D721Med (cell line): ENCODE measurements around the gene NRXN2.

Source experiments
- DNase-seq: peaks from one replicate; pipeline ENCODE4 v3.0.0; 2011; ENCODE audit warnings: low spot score; ENCODE audit not compliant: insufficient read length
- FAIRE-seq: peaks from 2 replicates; lab custom pipeline; 2011; peaks lifted over from hg19 to GRCh38; lab: Jason Lieb, UNC
- TF ChIP-seq, protein P1 (sequence below): IDR thresholded peaks from 2 replicates; pipeline ENCODE4 v1.5.1; 2012; ENCODE audit warnings: mild to moderate bottlenecking, control low read depth; ENCODE audit not compliant: insufficient read depth; ENCODE audit errors: missing control alignments

NRXN2 gene

GRCh38 chr11:64660205-64660604 lies 62.8 kb downstream of the NRXN2 start:
- TF ChIP-seq, protein P1, sequence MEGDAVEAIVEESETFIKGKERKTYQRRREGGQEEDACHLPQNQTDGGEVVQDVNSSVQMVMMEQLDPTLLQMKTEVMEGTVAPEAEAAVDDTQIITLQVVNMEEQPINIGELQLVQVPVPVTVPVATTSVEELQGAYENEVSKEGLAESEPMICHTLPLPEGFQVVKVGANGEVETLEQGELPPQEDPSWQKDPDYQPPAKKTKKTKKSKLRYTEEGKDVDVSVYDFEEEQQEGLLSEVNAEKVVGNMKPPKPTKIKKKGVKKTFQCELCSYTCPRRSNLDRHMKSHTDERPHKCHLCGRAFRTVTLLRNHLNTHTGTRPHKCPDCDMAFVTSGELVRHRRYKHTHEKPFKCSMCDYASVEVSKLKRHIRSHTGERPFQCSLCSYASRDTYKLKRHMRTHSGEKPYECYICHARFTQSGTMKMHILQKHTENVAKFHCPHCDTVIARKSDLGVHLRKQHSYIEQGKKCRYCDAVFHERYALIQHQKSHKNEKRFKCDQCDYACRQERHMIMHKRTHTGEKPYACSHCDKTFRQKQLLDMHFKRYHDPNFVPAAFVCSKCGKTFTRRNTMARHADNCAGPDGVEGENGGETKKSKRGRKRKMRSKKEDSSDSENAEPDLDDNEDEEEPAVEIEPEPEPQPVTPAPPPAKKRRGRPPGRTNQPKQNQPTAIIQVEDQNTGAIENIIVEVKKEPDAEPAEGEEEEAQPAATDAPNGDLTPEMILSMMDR: no peak
- FAIRE-seq (no peak), DNase-seq (no peak)

DNA sequence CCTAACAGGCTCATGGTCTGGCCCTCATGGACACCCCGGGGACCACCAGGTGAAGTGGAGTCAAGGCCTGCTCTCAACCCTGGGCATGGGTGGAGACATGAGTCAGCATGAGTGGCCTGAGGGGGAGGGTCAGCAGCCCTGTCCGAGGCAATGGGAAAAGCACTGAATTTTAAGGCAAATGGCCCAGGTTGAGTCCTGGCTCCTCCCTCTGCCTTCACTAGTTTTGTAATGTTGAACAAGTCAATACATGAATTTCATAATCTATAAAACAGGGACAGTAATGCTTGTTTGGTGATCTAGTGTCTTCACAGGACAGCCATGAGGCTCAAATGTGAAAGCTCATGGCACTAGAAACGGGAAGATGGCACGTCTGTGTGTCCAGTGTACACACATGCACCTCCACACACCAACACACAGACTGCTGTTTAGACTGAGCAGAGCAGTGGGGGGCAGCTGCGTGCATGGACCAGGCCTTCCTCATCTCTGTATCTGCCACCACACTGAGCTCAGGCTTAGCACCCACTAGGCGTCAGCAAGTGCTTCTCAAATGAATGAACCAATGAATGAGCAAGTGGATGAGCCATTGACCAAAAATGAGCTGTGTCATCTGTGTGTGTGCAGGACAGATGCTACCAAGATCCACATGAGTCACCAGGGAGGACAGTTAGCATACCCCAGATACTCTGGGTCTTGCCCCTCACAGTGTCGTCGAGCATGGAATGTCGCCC lies 63.4 kb downstream of the NRXN2 start:
- FAIRE-seq (no peak), DNase-seq (no peak)
- TF ChIP-seq, protein P1: no peak

- TF ChIP-seq, protein P1: no peak
- FAIRE-seq (no peak), DNase-seq (no peak)
Observed at GRCh38 chr11:64658265-64658664, 64.7 kb downstream of the NRXN2 start.

GRCh38 chr11:64656862-64657261 lies 66.1 kb downstream of the NRXN2 start:
- no peak for FAIRE-seq
- no peak for DNase-seq
- TF ChIP-seq, protein P1: no peak

DNA sequence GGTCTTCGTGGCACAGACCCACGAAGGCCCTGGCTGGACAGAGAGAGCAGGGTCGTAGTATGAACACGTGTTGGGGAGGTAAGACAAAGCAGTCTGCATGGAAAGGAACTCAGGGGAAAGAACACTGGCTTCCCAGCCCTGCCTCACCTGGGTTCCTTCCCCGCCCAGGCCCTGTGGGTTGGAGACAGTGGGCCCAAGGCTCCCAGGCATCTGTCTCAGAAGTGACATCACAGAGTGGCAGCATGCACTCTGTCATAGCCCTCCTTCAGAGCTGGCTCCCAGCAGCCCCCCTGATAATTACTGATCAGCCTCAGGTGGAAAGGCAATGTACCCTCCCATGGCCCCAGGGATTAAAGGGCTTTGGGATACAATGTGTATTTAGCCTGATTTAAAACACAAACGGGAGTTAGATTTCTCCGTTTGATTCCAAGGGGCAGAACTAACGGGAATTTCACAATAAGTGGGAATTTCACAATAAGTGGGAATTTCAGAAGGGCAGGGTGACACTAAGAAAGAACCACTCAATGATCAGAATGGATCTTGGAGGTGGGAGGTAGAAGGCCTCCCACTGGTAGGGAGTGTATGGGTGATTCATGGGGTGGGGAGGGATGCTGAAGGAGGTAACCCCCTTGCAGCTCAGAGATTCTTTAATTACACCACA lies 66.9 kb downstream of the NRXN2 start:
- no peak for FAIRE-seq
- no peak for DNase-seq
- TF ChIP-seq, protein P1: no peak

GRCh38 chr11:64654958-64655541 lies 67.9 kb downstream of the NRXN2 start:
- no peak for DNase-seq
- TF ChIP-seq, protein P1: no peak
- no peak for FAIRE-seq

- TF ChIP-seq, protein P1: no peak
- no peak for FAIRE-seq
- no peak for DNase-seq
Observed at GRCh38 chr11:64654439-64654838, 68.6 kb downstream of the NRXN2 start.
